ENCODE results near the gene SLC26A8. TPM values are rescaled to one million over a fixed set of nuclear protein-coding genes. Genes with fewer than 3 reads are reported as not detected.

The SLC26A8 gene
- total and polyA plus RNA-seq, 8 donors: 0.30 to 1.5 (median 0.53) TPM; not detected in 1

- intact Hi-C loops (cut with DNase I): no loop called here
- Histone ChIP-seq H3K27me3 (no peaks in the 10 kb centered on the region), H3K4me1 (peaks cover 6 to 19% of the 10 kb centered on the region in 2 donors), H3K36me3 (no peaks in the 10 kb centered on the region), H3K4me3 (no peak overlapping the region), H3K27ac (no peak overlapping the region), H3K9me3 (no peaks in the 10 kb centered on the region)
- no peak for TF ChIP-seq CTCF (IDR thresholded peaks at IDR 0.05)
- ATAC-seq: no peak
- DNase-seq: no peak
Observed at GRCh38 chr6:35924146-35924545, 100.3 kb downstream of the SLC26A8 start.

GRCh38 chr6:35922139-35922554, 102.3 kb downstream of the SLC26A8 start:
- H3K4me1 ChIP-seq: peaks cover 6 to 39% of the 10 kb centered on the region in 2 donors
- H3K9me3 ChIP-seq: no peaks in the 10 kb centered on the region
- no peak overlapping the region for H3K27ac ChIP-seq
- no peak for DNase-seq
- intact Hi-C loops (cut with DNase I): no loop called here
- no peaks in the 10 kb centered on the region for H3K36me3 ChIP-seq
- H3K4me3 ChIP-seq: no peak overlapping the region
- no peaks in the 10 kb centered on the region for H3K27me3 ChIP-seq
- no peak for TF ChIP-seq CTCF (IDR thresholded peaks at IDR 0.05)
- no peak for ATAC-seq

GRCh38 chr6:35920793-35921732, 103.4 kb downstream of the SLC26A8 start, which contains the start of gene SRPK1:
SRPK1 (minus strand) TSS chr6:35921098; CDS start chr6:35921056, 42 bp downstream.
- ATAC-seq: peak; percentile 92
- H3K27me3 ChIP-seq: no peaks in the 10 kb centered on the region

GRCh38 chr6:35919827-35920751, 104.4 kb downstream of the SLC26A8 start:
- Histone ChIP-seq H3K4me3 (peak overlapping the region; percentile 71 to 83), H3K27ac (peak overlapping the region; percentile 79 to 91), H3K4me1 (peaks cover 6 to 43% of the 10 kb centered on the region in 2 donors), H3K9me3 (no peaks in the 10 kb centered on the region), H3K27me3 (no peaks in the 10 kb centered on the region), H3K36me3 (peaks cover 0 to 6% of the 10 kb centered on the region in 2 donors)
- peak; percentile 29 to 76 (median 50) for DNase-seq
- no peak for TF ChIP-seq CTCF (IDR thresholded peaks at IDR 0.05)
- intact Hi-C loops (cut with DNase I): no loop called here
- ATAC-seq: peak; percentile 78

More at GRCh38 chr6:35920793-35921732, 103.4 kb downstream of the SLC26A8 start, which contains the start of gene SRPK1:
- peak within 1 kb of the TSS; percentile 79 to 91 for H3K27ac ChIP-seq
- DNase-seq: peak; percentile 76 to 98 (median 91)
- H3K9me3 ChIP-seq: no peaks in the 10 kb centered on the region
- peak within 1 kb of the TSS; percentile 71 to 83 for H3K4me3 ChIP-seq
- peaks cover 6 to 43% of the 10 kb centered on the region in 2 donors for H3K4me1 ChIP-seq
- no peaks in the 10 kb centered on the region for H3K36me3 ChIP-seq
- no peak for TF ChIP-seq CTCF (IDR thresholded peaks at IDR 0.05)
- intact Hi-C loops (cut with DNase I): no loop called here
